ENCODE measurements around the gene PDE8B.

The PDE8B gene

DNA sequence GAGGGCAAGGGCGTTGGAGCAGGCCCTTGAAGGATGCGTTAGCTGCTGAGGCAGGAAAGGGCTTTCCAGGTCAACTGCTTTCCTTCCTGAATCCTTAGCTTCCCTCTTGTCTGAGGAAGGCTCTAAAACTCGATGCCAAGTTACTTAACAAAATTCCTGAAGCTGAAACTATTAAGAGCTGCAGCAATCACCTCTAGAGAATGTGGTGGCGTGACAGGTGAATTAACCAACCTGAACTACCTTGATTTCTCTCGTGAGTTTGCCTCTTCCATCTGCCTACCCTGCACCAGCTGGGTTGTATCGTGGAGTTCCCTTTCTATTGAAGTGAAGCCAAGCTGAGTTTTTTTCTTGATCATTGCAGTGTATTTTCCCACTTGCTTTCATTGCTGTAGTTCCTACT lies 96.1 kb downstream of the PDE8B start:
- no peaks in the 10 kb centered on the region for H3K9me2 ChIP-seq (replicated peaks; ENCODE audit: insufficient read depth, low read length)
- no peak overlapping the region for H3K9ac ChIP-seq (ENCODE audit: low read length)
- no peak overlapping the region for H3K27ac ChIP-seq (ENCODE audit: low read length)
- H3F3A ChIP-seq (ENCODE audit: insufficient read depth, low read length): no peaks in the 10 kb centered on the region
- DNase-seq: no peak
- no peaks in the 10 kb centered on the region for H3K27me3 ChIP-seq (replicated peaks; ENCODE audit: insufficient read depth, low read length)
- no peaks in the 10 kb centered on the region for H4K20me1 ChIP-seq (ENCODE audit: insufficient read depth, low read length)
- no peaks in the 10 kb centered on the region for H3K79me2 ChIP-seq (ENCODE audit: low read length)
- H3K36me3 ChIP-seq (replicated peaks; ENCODE audit: insufficient read depth, low read length): no peaks in the 10 kb centered on the region
- TF ChIP-seq EZH2 (optimal IDR thresholded peaks at IDR 0.05; ENCODE audit: low read depth, low read length) (no peak), EZH2phosphoT487 (IDR thresholded peaks at IDR 0.05; ENCODE audit: low read length) (no peak)
- TF ChIP-seq, protein P1, sequence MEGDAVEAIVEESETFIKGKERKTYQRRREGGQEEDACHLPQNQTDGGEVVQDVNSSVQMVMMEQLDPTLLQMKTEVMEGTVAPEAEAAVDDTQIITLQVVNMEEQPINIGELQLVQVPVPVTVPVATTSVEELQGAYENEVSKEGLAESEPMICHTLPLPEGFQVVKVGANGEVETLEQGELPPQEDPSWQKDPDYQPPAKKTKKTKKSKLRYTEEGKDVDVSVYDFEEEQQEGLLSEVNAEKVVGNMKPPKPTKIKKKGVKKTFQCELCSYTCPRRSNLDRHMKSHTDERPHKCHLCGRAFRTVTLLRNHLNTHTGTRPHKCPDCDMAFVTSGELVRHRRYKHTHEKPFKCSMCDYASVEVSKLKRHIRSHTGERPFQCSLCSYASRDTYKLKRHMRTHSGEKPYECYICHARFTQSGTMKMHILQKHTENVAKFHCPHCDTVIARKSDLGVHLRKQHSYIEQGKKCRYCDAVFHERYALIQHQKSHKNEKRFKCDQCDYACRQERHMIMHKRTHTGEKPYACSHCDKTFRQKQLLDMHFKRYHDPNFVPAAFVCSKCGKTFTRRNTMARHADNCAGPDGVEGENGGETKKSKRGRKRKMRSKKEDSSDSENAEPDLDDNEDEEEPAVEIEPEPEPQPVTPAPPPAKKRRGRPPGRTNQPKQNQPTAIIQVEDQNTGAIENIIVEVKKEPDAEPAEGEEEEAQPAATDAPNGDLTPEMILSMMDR (IDR thresholded peaks at IDR 0.05; ENCODE audit: low read length): no peak
- H3K4me1 ChIP-seq (ENCODE audit: low read length): no peaks in the 10 kb centered on the region
- H2AFZ ChIP-seq (ENCODE audit: low read length): no peak overlapping the region
- H3K9me3 ChIP-seq (replicated peaks; ENCODE audit: insufficient read depth, low read length): no peaks in the 10 kb centered on the region
- H3K4me3 ChIP-seq (ENCODE audit: low read length): no peak overlapping the region
- no peak overlapping the region for H3K4me2 ChIP-seq (ENCODE audit: low read depth, low read length)

DNA sequence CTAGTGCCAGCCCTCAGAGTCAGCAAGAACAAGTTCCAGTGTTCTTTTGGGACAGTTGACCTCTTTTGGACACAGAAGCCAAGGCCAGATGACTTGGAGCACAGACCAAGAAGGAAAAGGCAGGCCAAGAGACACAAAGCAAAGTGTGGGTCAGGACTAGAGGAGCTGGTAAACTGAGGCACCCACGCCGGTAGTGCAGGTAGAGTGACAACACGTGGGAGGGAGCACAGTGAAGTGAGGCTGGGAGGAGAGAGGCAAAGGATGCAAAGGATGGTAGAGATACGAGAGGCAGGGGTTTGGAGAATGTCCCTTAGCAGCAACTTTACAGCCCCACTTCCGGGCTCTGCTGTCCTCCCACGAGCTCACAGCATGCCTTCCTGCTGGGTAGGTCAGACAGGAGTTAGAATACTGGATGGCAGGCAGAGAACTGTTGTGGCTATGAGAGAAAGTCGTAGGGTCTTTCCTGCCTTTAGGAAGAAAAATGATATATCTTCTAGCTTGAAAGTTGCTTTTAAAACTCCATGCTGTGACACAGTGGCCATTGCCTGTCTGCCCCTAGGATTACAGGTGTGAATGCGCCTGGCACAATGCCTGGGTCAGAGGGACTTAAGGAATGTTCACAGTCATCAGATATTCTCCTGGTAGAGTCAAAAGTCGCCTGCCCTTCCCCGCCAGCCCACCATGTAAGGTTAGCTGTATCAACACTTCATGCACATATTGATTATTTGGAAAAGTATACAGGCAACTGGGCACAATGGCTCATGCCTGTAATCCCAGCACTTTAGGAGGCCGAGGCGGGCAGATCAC lies 97.9 kb downstream of the PDE8B start:
- Histone ChIP-seq H4K20me1 (ENCODE audit: insufficient read depth, low read length) (no peaks in the 10 kb centered on the region), H3K9ac (ENCODE audit: low read length) (no peak overlapping the region), H3K4me2 (ENCODE audit: low read depth, low read length) (no peak overlapping the region), H3K36me3 (replicated peaks; ENCODE audit: insufficient read depth, low read length) (no peaks in the 10 kb centered on the region), H2AFZ (ENCODE audit: low read length) (no peak overlapping the region), H3K79me2 (ENCODE audit: low read length) (no peaks in the 10 kb centered on the region), H3K4me3 (ENCODE audit: low read length) (no peak overlapping the region), H3K9me2 (replicated peaks; ENCODE audit: insufficient read depth, low read length) (no peaks in the 10 kb centered on the region), H3K27ac (ENCODE audit: low read length) (no peak overlapping the region), H3K27me3 (replicated peaks; ENCODE audit: insufficient read depth, low read length) (no peaks in the 10 kb centered on the region), H3K9me3 (replicated peaks; ENCODE audit: insufficient read depth, low read length) (no peaks in the 10 kb centered on the region), H3F3A (ENCODE audit: insufficient read depth, low read length) (no peaks in the 10 kb centered on the region), H3K4me1 (ENCODE audit: low read length) (no peaks in the 10 kb centered on the region)
- TF ChIP-seq EZH2phosphoT487 (IDR thresholded peaks at IDR 0.05; ENCODE audit: low read length) (no peak), EZH2 (optimal IDR thresholded peaks at IDR 0.05; ENCODE audit: low read depth, low read length) (no peak)
- TF ChIP-seq, protein P1 (IDR thresholded peaks at IDR 0.05; ENCODE audit: low read length): no peak
- DNase-seq: no peak

DNA sequence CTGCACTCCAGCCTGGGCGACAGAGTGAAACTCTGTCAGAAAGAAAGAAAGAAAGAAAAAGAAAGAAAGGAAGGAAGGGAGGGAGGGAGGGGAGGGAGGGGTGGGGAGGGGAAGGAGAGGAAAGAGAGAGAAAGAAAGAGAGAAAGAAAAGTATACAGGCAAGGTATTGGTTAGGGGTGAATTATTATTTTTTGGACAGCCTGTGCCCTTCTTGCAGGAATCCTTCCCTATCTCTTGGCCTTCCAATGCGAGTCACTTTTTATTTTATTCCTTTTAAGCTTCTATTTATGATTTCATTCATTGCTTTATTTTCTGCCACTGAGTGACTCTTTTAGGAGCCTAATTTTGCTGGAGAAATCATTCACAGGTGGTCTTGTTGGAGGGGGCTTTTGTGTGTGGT lies 98.7 kb downstream of the PDE8B start:
- H3K9ac ChIP-seq (ENCODE audit: low read length): no peak overlapping the region
- H3K9me3 ChIP-seq (replicated peaks; ENCODE audit: insufficient read depth, low read length): no peaks in the 10 kb centered on the region
- H3K4me3 ChIP-seq (ENCODE audit: low read length): no peak overlapping the region
- no peak for DNase-seq
- no peak overlapping the region for H2AFZ ChIP-seq (ENCODE audit: low read length)
- no peaks in the 10 kb centered on the region for H3K79me2 ChIP-seq (ENCODE audit: low read length)
- H3K4me1 ChIP-seq (ENCODE audit: low read length): no peaks in the 10 kb centered on the region
- no peaks in the 10 kb centered on the region for H4K20me1 ChIP-seq (ENCODE audit: insufficient read depth, low read length)
- no peak overlapping the region for H3K27ac ChIP-seq (ENCODE audit: low read length)
- no peak overlapping the region for H3K4me2 ChIP-seq (ENCODE audit: low read depth, low read length)
- no peaks in the 10 kb centered on the region for H3K27me3 ChIP-seq (replicated peaks; ENCODE audit: insufficient read depth, low read length)
- no peaks in the 10 kb centered on the region for H3F3A ChIP-seq (ENCODE audit: insufficient read depth, low read length)
- H3K9me2 ChIP-seq (replicated peaks; ENCODE audit: insufficient read depth, low read length): no peaks in the 10 kb centered on the region
- TF ChIP-seq, protein P1 (IDR thresholded peaks at IDR 0.05; ENCODE audit: low read length): no peak
- TF ChIP-seq EZH2phosphoT487 (IDR thresholded peaks at IDR 0.05; ENCODE audit: low read length): no peak
- H3K36me3 ChIP-seq (replicated peaks; ENCODE audit: insufficient read depth, low read length): no peaks in the 10 kb centered on the region

Measured in MM.1S (cell line).